ENCODE data around the gene DOCK2. TPM values are rescaled to one million over a fixed set of nuclear protein-coding genes. Genes with fewer than 3 reads are reported as not detected.
A peak's percentile ranks its signal among the peaks of the same experiment; 100 is the strongest.

DOCK2 gene
- polyA plus RNA-seq, 1 of the 3 experiments (the other 2 are of a cell fraction): 3.8 TPM

- DNase-seq: no peak
- CTCF ChIA-PET: interaction anchor here (1.6 kb wide), 1 partner anchor 119 kb away, joined by 5 read pairs; the partner anchor contains the start of gene INSYN2B
- Histone ChIP-seq H3K4me1 (ENCODE audit: control insufficient read depth in 1 of 2, insufficient read depth in 2 of 2, low read depth in 1 of 2, low read length in 1 of 2) (peaks cover 0 to 23% of the 10 kb centered on the region in 2 experiments; a peak in 2 of 4 replicates), H3K9me2 (no peaks in the 10 kb centered on the region), H3K27ac (ENCODE audit: low read depth in 2 of 2, low read length in 1 of 2) (peak overlapping the region in 1 of 2 experiments; percentile 86; a peak in 2 of 4 replicates), H3F3A (replicated peaks; ENCODE audit: insufficient read depth) (peaks cover 31% of the 10 kb centered on the region), H3K4me2 (no peak overlapping the region), H2AFZ (ENCODE audit: low read depth) (no peak overlapping the region), H4K20me1 (ENCODE audit: insufficient read depth) (no peaks in the 10 kb centered on the region), H3K9me3 (no peaks in the 10 kb centered on the region), H3K27me3 (ENCODE audit: insufficient read depth) (no peaks in the 10 kb centered on the region), H3K79me2 (ENCODE audit: insufficient read depth) (no peaks in the 10 kb centered on the region), H3K4me3 (ENCODE audit: low read depth in 2 of 2, low read length in 1 of 2) (no peak overlapping the region), H3K9ac (peak overlapping the region; percentile 3; the same call in 1 of the 2 replicates), H3K36me3 (replicated peaks in 1 of 2; ENCODE audit: control insufficient read depth in 1 of 2, insufficient read depth in 2 of 2, low read length in 1 of 2) (peaks cover 0 to 36% of the 10 kb centered on the region in 2 experiments)
- TF ChIP-seq TEAD4 (IDR thresholded peaks at IDR 0.05; ENCODE audit: borderline replicate concordance, insufficient read depth): no peak
- no peak for TF ChIP-seq SMC3 (IDR thresholded peaks at IDR 0.05; ENCODE audit: low read depth, low read length)
- TF ChIP-seq ELF1 (IDR thresholded peaks at IDR 0.05): no peak
- no peak for TF ChIP-seq SIN3A (IDR thresholded peaks at IDR 0.05; ENCODE audit: borderline replicate concordance, low read depth, low read length)
- no peak for TF ChIP-seq EZH2phosphoT487 (IDR thresholded peaks at IDR 0.05; ENCODE audit: borderline replicate concordance, low read depth)
- no peak for TF ChIP-seq USF2 (IDR thresholded peaks at IDR 0.05; ENCODE audit: borderline replicate concordance, low read depth, low read length)
- TF ChIP-seq CTCF (IDR thresholded peaks at IDR 0.05): no peak
- POLR2A ChIA-PET: no interaction called here
- 92% methylated on average over 2 of the region's 2 CpGs for WGBS (ENCODE audit: low lambda C conversion rate)
Observed at GRCh38 chr5:169861433-169861832, 224.4 kb downstream of the DOCK2 start.

- DNase-seq: peak; percentile 5
- Histone ChIP-seq H4K20me1 (ENCODE audit: insufficient read depth) (no peaks in the 10 kb centered on the region), H3F3A (replicated peaks; ENCODE audit: insufficient read depth) (peaks cover 29% of the 10 kb centered on the region), H3K4me3 (ENCODE audit: low read depth in 2 of 2, low read length in 1 of 2) (no peak overlapping the region), H3K9me2 (no peaks in the 10 kb centered on the region), H3K9me3 (no peaks in the 10 kb centered on the region), H3K4me1 (ENCODE audit: control insufficient read depth in 1 of 2, insufficient read depth in 2 of 2, low read depth in 1 of 2, low read length in 1 of 2) (peaks cover 0 to 23% of the 10 kb centered on the region in 2 experiments; a peak in 2 of 4 replicates), H3K79me2 (ENCODE audit: insufficient read depth) (no peaks in the 10 kb centered on the region), H3K27me3 (ENCODE audit: insufficient read depth) (no peaks in the 10 kb centered on the region), H3K4me2 (peak overlapping the region; percentile 39; the same call in 1 of the 2 replicates), H3K36me3 (replicated peaks in 1 of 2; ENCODE audit: control insufficient read depth in 1 of 2, insufficient read depth in 2 of 2, low read length in 1 of 2) (peaks cover 0 to 36% of the 10 kb centered on the region in 2 experiments), H3K9ac (peak overlapping the region; percentile 35; the same call in 1 of the 2 replicates), H3K27ac (ENCODE audit: low read depth in 2 of 2, low read length in 1 of 2) (peak overlapping the region in 1 of 2 experiments; percentile 86; a peak in 2 of 4 replicates), H2AFZ (ENCODE audit: low read depth) (no peak overlapping the region)
- TF ChIP-seq SIN3A (IDR thresholded peaks at IDR 0.05; ENCODE audit: borderline replicate concordance, low read depth, low read length) (no peak), POLR2AphosphoS5 (IDR thresholded peaks at IDR 0.05; ENCODE audit: low read depth, low read length) (0 out of 2 replicates have a peak, but pooled peaks have one; percentile 26), JUND (IDR thresholded peaks at IDR 0.05) (peak; percentile 65), CHD2 (IDR thresholded peaks at IDR 0.05; ENCODE audit: low read length, partially characterized antibody) (no peak), FOSL2 (IDR thresholded peaks at IDR 0.05; ENCODE audit: borderline replicate concordance, low read depth) (peak; percentile 70; the same call in 1 of the 2 replicates), TCF12 (IDR thresholded peaks at IDR 0.05) (peak; percentile 65), NFIC (IDR thresholded peaks at IDR 0.05; ENCODE audit: borderline replicate concordance) (peak; percentile 51; the same call in 1 of the 2 replicates)
- ChIA-PET CTCF (interaction anchor here (1.6 kb wide), 1 partner anchor 118 kb away, joined by 5 read pairs; the partner anchor contains the start of gene INSYN2B), POLR2A (no interaction called here)
- WGBS (ENCODE audit: low lambda C conversion rate): 31% methylated on average over 2 of the region's 2 CpGs
Observed at GRCh38 chr5:169861934-169862333, 224.9 kb downstream of the DOCK2 start.

All from SK-N-SH (cell line).